HepG2 (cell line): ENCODE results near the gene DYDC2. TPM values are rescaled to one million over a fixed set of nuclear protein-coding genes. Genes with fewer than 3 reads are reported as not detected.
A peak's percentile ranks its signal among the peaks of the same experiment; 100 is the strongest.

Source experiments
- ATAC-seq: fragments of 200-7000 bp; cut with Tn5 transposase; 3 replicates; pipeline ENCODE4 v1.9.1; 2020; ENCODE audit warnings: mild to moderate bottlenecking, moderate library complexity
- BruUV-seq: library from RNA; stranded (reverse); fragments of 400-500 nt; replicated peaks from 2 replicates; lab custom pipeline; 2021; lab: Mats Ljungman, UMichigan
- CTCF ChIA-PET: fragments of 300-600 bp; formaldehyde crosslinking; extraction: SDS; loops from one replicate; lab custom pipeline; 2021; ENCODE audit warnings: low total read pairs, inconsistent platforms, low intra/inter-chr PET ratio; lab: Yijun Ruan, JAX
- POLR2A ChIA-PET: fragments of 350-600 bp; sonication (Branson Sonifier 250); formaldehyde crosslinking; loops from one replicate; lab custom pipeline; 2020; ENCODE audit warnings: antibody characterized with exemption, inconsistent platforms; lab: Yijun Ruan, JAX
- DNase-seq: peaks from one replicate; pipeline ENCODE4 v3.0.0-alpha.2; 2015; ENCODE audit warnings: low spot score
- FAIRE-seq: peaks from 3 replicates; lab custom pipeline; 2011; peaks lifted over from hg19 to GRCh38; lab: Jason Lieb, UNC
- H2AFZ ChIP-seq: one replicate; pipeline ENCODE4 v1.6.1; 2011; ENCODE audit warnings: low read length, inconsistent platforms
- H3K27ac ChIP-seq: fragments of 300-600 bp; 3 replicates; pipeline ENCODE4 v1.8.0; 2011; ENCODE audit warnings: mixed run types, mild to moderate bottlenecking, mixed read lengths, low read length, inconsistent platforms; ENCODE audit not compliant: insufficient read depth; ENCODE audit errors: extremely low read length
- H3K27me3 ChIP-seq, 2 experiments: fragments of 200-600 bp in 1 of 2; 2 replicates in 1 of 2; 3 replicates in 1 of 2; pipeline versions ENCODE4 v1.6.0 to v1.8.0; 2011; ENCODE audit warnings: low read length in 2 of 2, mild to moderate bottlenecking in 2 of 2, moderate library complexity in 2 of 2, inconsistent platforms in 1 of 2; ENCODE audit not compliant: insufficient read depth in 2 of 2, control insufficient read depth in 1 of 2
- H3K36me3 ChIP-seq, 2 experiments: fragments of 200-600 bp in 1 of 2; replicated peaks in 1 of 2; 2 replicates in 1 of 2; 3 replicates in 1 of 2; pipeline versions ENCODE4 v1.5.1 to v1.8.0; 2011; ENCODE audit warnings: low read length in 2 of 2, inconsistent platforms in 1 of 2; ENCODE audit not compliant: insufficient read depth in 2 of 2, control insufficient read depth in 1 of 2
- H3K4me1 ChIP-seq: 2 replicates; pipeline ENCODE4 v1.5.1; 2012; ENCODE audit warnings: low read length, inconsistent platforms; ENCODE audit not compliant: insufficient read depth
- H3K4me2 ChIP-seq: 2 replicates; pipeline ENCODE4 v1.6.0; 2011; ENCODE audit warnings: low read depth, low read length, inconsistent platforms
- H3K4me3 ChIP-seq, 3 experiments: fragments of 200-600 bp in 1 of 3; sonication (generic), shearing (Covaris generic) in 1 of 3; replicated peaks in 1 of 3; 2 replicates each; pipeline ENCODE4 v1.5.1; 2011 to 2016; ENCODE audit warnings: low read length in 3 of 3, inconsistent platforms in 2 of 3, low read depth in 2 of 3, mild to moderate bottlenecking in 2 of 3, control low read depth in 1 of 3, mixed read lengths in 1 of 3; ENCODE audit not compliant: insufficient read depth in 1 of 3
- H3K79me2 ChIP-seq: one replicate; pipeline ENCODE4 v1.6.1; 2011; ENCODE audit warnings: low read length, inconsistent platforms; ENCODE audit not compliant: insufficient read depth
- H3K9ac ChIP-seq: 2 replicates; pipeline ENCODE4 v1.6.0; 2011; ENCODE audit warnings: mild to moderate bottlenecking, low read depth, low read length, inconsistent platforms; ENCODE audit not compliant: insufficient read depth
- H3K9me3 ChIP-seq: 2 replicates; pipeline ENCODE4 v1.5.1; 2012; ENCODE audit warnings: mild to moderate bottlenecking, low read length
- H4K20me1 ChIP-seq: 2 replicates; pipeline ENCODE4 v1.6.0; 2011; ENCODE audit warnings: inconsistent platforms, mild to moderate bottlenecking, low read length, moderate library complexity; ENCODE audit not compliant: insufficient read depth
- CEBPB ChIP-seq: IDR thresholded peaks from 2 replicates; pipeline ENCODE4 v1.6.1; 2011; ENCODE audit warnings: low read depth, low read length, improper control_type of control experiment, borderline replicate concordance
- CEBPG ChIP-seq: IDR thresholded peaks from 2 replicates; pipeline ENCODE4 v1.6.1; 2016
- CENPX ChIP-seq: sonication (generic); formaldehyde crosslinking; IDR thresholded peaks from 2 replicates; pipeline ENCODE4 v1.9.0; 2021; ENCODE audit warnings: mild to moderate bottlenecking, missing genetic modification reagents, moderate library complexity
- FOXP1 ChIP-seq, 2 experiments: fragments of 450-650 bp in 1 of 2; IDR thresholded peaks; 2 replicates each; pipeline ENCODE4 v1.6.1; 2017 to 2018; ENCODE audit warnings: antibody characterized with exemption in 1 of 2
- GATAD2A ChIP-seq: IDR thresholded peaks from 2 replicates; pipeline ENCODE4 v1.6.1; 2016
- SIX4 ChIP-seq: sonication (generic); formaldehyde crosslinking; IDR thresholded peaks from 2 replicates; pipeline ENCODE4 v1.4.0; 2020; ENCODE audit warnings: missing genetic modification reagents
- ZFX ChIP-seq: sonication (generic); formaldehyde crosslinking; IDR thresholded peaks from 2 replicates; pipeline ENCODE4 v1.4.0; 2020; ENCODE audit warnings: mild to moderate bottlenecking, low read depth, missing genetic modification reagents, moderate library complexity
- ZNF121 ChIP-seq: sonication (generic); formaldehyde crosslinking; IDR thresholded peaks from 2 replicates; pipeline ENCODE4 v1.5.0; 2020; ENCODE audit warnings: mild to moderate bottlenecking, missing genetic modification reagents
- ZNF446 ChIP-seq: sonication (generic); formaldehyde crosslinking; IDR thresholded peaks from 2 replicates; pipeline ENCODE4 v1.5.0; 2020; ENCODE audit warnings: mild to moderate bottlenecking, missing genetic modification reagents
- ZNF770 ChIP-seq: sonication (generic); formaldehyde crosslinking; IDR thresholded peaks from 2 replicates; pipeline ENCODE4 v1.5.0; 2020; ENCODE audit warnings: mild to moderate bottlenecking, missing genetic modification reagents
- ZNF788 ChIP-seq: sonication (generic); formaldehyde crosslinking; IDR thresholded peaks from 2 replicates; pipeline ENCODE4 v1.5.0; 2020; ENCODE audit warnings: mild to moderate bottlenecking, missing genetic modification reagents, borderline replicate concordance
- WGBS: methylation state at CpG from one replicate; pipeline ENCODE4 v1.1.6; 2017; ENCODE audit warnings: low lambda C conversion rate; 5-methylcytosine and 5-hydroxymethylcytosine counted together
- in situ Hi-C: cut with HindIII; loops from 2 replicates; pipeline ENCODE4 v1.10.0; 2017; ENCODE audit warnings: low pct_unique_long_range_greater_than_20kb; ENCODE audit not compliant: extremely low pct_ligation_motif_present
- intact Hi-C: fragments of 100-400 bp; cut with micrococcal nuclease; formaldehyde crosslinking; loops from one replicate; pipeline ENCODE4 v1.10.0; 2022; ENCODE audit not compliant: unreplicated experiment
- polyA plus RNA-seq, 8 experiments: library from polyadenylated mRNA; depleted of rRNA in 3 of 8; stranded (reverse) in 7 of 8; unstranded in 1 of 8; fragments of >200 nt; fragmentation: Illumina TruSeq in 4 of 8; extraction: Trizol in 4 of 8; gene quantifications; 2 replicates each; pipeline versions ENCODE4 v1.2.1 to v1.2.3, GENCODE V29; 2011 to 2016; ENCODE audit warnings: low read depth in 4 of 8, missing spikeins in 1 of 8, mixed read lengths in 1 of 8; ENCODE audit not compliant: insufficient read depth in 1 of 8
- total RNA-seq, 5 experiments: library from RNA; depleted of rRNA; stranded (reverse); fragments of >200 nt; fragmentation: Illumina TruSeq; extraction: Trizol; gene quantifications; 2 replicates each; pipeline ENCODE4 v1.2.3, GENCODE V29; 2016; ENCODE audit warnings: low read depth in 1 of 5

DYDC2 gene
- total and polyA plus RNA-seq, 2 of the 13 experiments (the other 11 are each of a cell fraction or from before 2014, with no cell fraction given) = 0.98 to 2.3 TPM

- Histone ChIP-seq H3K4me3 (peak overlapping the region in 1 of 3 experiments; percentile 30; a peak in 3 of 6 replicates), H3K27ac (no peak overlapping the region), H3K27me3 (peaks cover 2 to 5% of the 10 kb centered on the region in 2 experiments; a peak in 2 of 5 replicates), H4K20me1 (no peaks in the 10 kb centered on the region), H3K9me3 (no peaks in the 10 kb centered on the region), H3K36me3 (no peaks in the 10 kb centered on the region), H3K4me2 (peak overlapping the region; percentile 72), H2AFZ (no peak overlapping the region), H3K79me2 (no peaks in the 10 kb centered on the region), H3K4me1 (peaks cover 33% of the 10 kb centered on the region), H3K9ac (0 out of 2 replicates have a peak overlapping the region, but pooled peaks have one; percentile 29)
- ATAC-seq (peak; percentile 13), DNase-seq (no peak), FAIRE-seq (peak; percentile 56)
- intact Hi-C loops (no loop called here), in situ Hi-C loops (no loop called here)
- CTCF ChIA-PET = no interaction called here
- TF ChIP-seq ZNF446 (CRISPR knock-in tag) = no peak
- peak; percentile 66; the same call in 1 of the 2 replicates for TF ChIP-seq CEBPG (CRISPR knock-in tag)
- TF ChIP-seq ZNF770 = peak; percentile 66
- TF ChIP-seq CEBPB = peak; percentile 83
- no peak for TF ChIP-seq CENPX (CRISPR knock-in tag)
- no peak for TF ChIP-seq ZNF788 (CRISPR knock-in tag)
- no peak for TF ChIP-seq FOXP1 (IDR thresholded peaks at IDR 0.05)
- 0 out of 2 replicates have a peak, but pooled peaks have one; percentile 16 for TF ChIP-seq FOXP1 (CRISPR knock-in tag; IDR thresholded peaks at IDR 0.05)
- no peak for TF ChIP-seq ZFX (CRISPR knock-in tag)
- TF ChIP-seq GATAD2A = 0 out of 2 replicates have a peak, but pooled peaks have one; percentile 18
- TF ChIP-seq SIX4 (CRISPR knock-in tag) = no peak
- peak; percentile 49; the same call in 1 of the 2 replicates for TF ChIP-seq ZNF121 (CRISPR knock-in tag)
- POLR2A ChIA-PET = interaction anchor here (1.3 to 2.6 kb wide), 2 partner anchors 14 to 15 kb away, joined by 3 to 26 read pairs; partner anchors contain the start of gene PRXL2A
- BruUV-seq = no TSS peak
- 2% methylated on average over 6 of the region's 6 CpGs for WGBS
Measured at GRCh38 chr10:80392250-80392649, 35.7 kb downstream of the DYDC2 start.
